ENCODE results near the gene SLC26A3.

DNA sequence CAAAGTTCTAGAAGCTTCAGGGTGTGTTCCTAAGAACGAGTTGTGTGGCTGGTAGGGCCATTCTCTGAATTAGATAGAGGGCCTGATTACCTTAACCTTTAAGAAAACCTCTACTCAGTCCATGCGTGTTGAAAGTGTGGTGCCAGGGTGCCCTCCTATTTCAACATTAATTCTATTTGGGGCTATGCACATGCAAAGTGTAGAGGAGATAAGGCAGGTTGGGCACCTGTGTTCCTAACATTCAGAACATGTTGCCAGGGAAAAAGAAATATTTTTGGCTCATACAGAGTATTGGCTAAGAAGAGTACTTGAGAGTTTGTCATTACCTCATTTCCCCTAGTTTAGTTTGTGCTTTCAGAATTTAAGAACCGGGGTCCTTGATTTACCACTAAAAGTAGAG, 20.6 kb downstream of the SLC26A3 start:
- TF ChIP-seq, protein P1, sequence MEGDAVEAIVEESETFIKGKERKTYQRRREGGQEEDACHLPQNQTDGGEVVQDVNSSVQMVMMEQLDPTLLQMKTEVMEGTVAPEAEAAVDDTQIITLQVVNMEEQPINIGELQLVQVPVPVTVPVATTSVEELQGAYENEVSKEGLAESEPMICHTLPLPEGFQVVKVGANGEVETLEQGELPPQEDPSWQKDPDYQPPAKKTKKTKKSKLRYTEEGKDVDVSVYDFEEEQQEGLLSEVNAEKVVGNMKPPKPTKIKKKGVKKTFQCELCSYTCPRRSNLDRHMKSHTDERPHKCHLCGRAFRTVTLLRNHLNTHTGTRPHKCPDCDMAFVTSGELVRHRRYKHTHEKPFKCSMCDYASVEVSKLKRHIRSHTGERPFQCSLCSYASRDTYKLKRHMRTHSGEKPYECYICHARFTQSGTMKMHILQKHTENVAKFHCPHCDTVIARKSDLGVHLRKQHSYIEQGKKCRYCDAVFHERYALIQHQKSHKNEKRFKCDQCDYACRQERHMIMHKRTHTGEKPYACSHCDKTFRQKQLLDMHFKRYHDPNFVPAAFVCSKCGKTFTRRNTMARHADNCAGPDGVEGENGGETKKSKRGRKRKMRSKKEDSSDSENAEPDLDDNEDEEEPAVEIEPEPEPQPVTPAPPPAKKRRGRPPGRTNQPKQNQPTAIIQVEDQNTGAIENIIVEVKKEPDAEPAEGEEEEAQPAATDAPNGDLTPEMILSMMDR (IDR thresholded peaks at IDR 0.05 in 4 of 5, conservative IDR thresholded peaks at IDR 0.05 in 1 of 5): no peak
- TF ChIP-seq POLR2A (IDR thresholded peaks at IDR 0.05): no peak
